Astrocyte of the cerebellum (primary cell): ENCODE measurements around the gene ACVR1B.

Source experiments
- DNase-seq: peaks from one replicate; pipeline ENCODE4 v3.0.0-alpha.2; 2011; ENCODE audit warnings: low read depth
- H3K4me3 ChIP-seq: 2 replicates; pipeline ENCODE4 v1.5.1; 2011; ENCODE audit warnings: mild to moderate bottlenecking, low read depth, low read length, moderate library complexity
- CTCF ChIP-seq: IDR thresholded peaks from 2 replicates; pipeline ENCODE4 v1.5.1; 2012; ENCODE audit warnings: low read length, low read depth, moderate library complexity, mild to moderate bottlenecking; ENCODE audit errors: missing control alignments
- in situ Hi-C: cut with HindIII; loops from 2 replicates; pipeline ENCODE4 v1.10.0; 2017; ENCODE audit warnings: low sequenced_read_pairs

Gene ACVR1B

DNA sequence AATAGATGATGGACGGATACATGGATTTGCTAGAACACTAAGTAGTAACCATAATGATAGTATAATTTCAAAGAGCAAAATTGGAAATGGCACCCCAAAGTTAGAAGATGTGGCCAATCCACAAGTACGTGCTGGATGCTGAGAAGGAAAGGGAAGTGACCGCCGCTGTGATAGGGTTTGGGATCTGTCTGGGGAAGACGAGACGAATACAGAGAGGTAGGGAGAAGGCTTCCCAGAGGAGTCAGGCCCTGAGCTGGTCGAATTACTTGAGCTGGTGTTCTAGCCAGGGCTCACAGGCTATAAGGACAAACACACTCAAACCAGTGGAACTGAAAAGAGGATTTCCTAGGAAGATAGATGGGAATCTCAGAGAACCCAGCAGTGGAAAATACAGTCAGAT, 9.4 kb upstream of the ACVR1B start:
- in situ Hi-C loops = no loop called here
- DNase-seq = no peak
- no peak overlapping the region for H3K4me3 ChIP-seq
- TF ChIP-seq CTCF = no peak

- no peak for DNase-seq
- no peak for TF ChIP-seq CTCF
- in situ Hi-C loops = no loop called here
- H3K4me3 ChIP-seq = no peak overlapping the region
These were observed 8.9 kb upstream of the ACVR1B start for GRCh38 chr12:51942501-51943000.

- no peak for TF ChIP-seq CTCF
- no peak overlapping the region for H3K4me3 ChIP-seq
- no peak for DNase-seq
- in situ Hi-C loops = no loop called here
These were observed 8.2 kb upstream of the ACVR1B start for GRCh38 chr12:51943346-51943745.

- DNase-seq = no peak
- TF ChIP-seq CTCF = no peak
- H3K4me3 ChIP-seq = no peak overlapping the region
- in situ Hi-C loops = no loop called here
These were observed 6.8 kb upstream of the ACVR1B start for GRCh38 chr12:51944608-51945233.

DNA sequence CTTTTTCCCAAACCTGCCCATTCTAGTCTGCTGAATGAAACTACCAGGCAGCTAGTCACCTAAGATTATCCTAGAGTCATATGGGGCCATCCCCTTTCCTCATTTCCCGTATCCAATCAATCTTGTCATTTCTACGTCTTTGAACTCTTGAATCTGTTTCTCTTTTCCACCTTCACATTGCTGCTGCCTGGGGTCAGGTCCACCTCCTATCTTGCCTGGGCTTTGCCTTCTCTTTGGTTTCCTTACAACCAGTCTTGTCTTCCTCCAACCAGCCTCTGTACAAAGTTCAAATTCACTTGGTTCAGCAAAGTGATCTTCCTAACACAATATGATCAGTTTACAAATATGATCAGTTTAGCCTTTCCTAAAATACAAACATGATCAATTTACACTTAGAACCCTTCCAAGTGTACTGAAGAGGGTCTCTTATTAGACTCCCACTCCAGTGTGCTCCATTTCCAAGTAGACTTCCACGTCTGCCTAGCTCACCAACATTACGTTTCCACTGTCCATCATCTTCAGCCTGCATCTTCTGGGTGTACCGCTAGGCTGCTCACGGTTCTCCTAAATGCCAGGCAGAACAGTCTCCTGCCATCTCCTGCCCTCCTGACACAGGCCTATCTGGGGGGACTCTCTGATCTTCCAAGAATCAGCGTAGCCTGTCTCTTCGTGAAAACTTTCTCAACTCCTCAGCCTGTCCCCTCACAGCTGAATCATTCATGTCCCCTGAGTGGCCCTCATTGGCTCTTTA, 4.1 kb upstream of the ACVR1B start:
- in situ Hi-C loops = no loop called here
- no peak overlapping the region for H3K4me3 ChIP-seq

DNA sequence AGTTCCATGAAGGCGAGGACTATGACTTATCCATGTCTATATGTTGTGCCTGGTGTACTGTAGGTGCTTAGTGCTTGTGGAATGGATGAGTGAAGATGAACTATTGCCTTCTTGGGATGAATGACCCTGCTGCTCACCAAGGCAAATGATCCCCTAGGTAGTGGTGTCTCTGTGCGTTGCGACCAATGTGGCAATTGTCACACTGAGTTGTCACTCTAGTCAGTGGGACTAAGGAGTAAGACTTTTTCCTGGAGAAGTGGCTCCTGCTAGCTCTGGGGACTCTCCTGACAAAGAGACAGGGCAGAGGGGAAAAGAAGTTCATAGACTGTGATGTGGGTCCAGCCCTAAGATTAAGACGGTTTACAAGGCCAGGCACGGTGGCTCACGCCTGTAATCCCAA, 3.4 kb upstream of the ACVR1B start:
- TF ChIP-seq CTCF = no peak
- in situ Hi-C loops = no loop called here
- no peak for DNase-seq
- H3K4me3 ChIP-seq = no peak overlapping the region

More for the DNA sequence above, 4.1 kb upstream of the ACVR1B start:
- no peak for DNase-seq
- TF ChIP-seq CTCF = no peak
